HCT116 (cell line): ENCODE measurements around the gene DDX56. TPM values are rescaled to one million over a fixed set of nuclear protein-coding genes. Genes with fewer than 3 reads are reported as not detected.

Source experiments
- ATAC-seq: fragments of 200-7000 bp; cut with Tn5 transposase; 2 replicates; pipeline ENCODE4 v1.9.1; 2020; ENCODE audit warnings: mild to moderate bottlenecking, moderate library complexity
- BruUV-seq: library from RNA; stranded (reverse); fragments of 400-500 nt; replicated peaks from 2 replicates; lab custom pipeline; 2021; lab: Mats Ljungman, UMichigan
- CTCF ChIA-PET: fragments of 300-600 bp; sonication (Branson Sonifier 250); formaldehyde crosslinking; loops from one replicate; lab custom pipeline; 2021; ENCODE audit warnings: antibody characterized with exemption; lab: Charles Lee
- POLR2A ChIA-PET: fragments of 300-600, 350-600 bp; sonication (Branson Sonifier 250); formaldehyde crosslinking; loops from one replicate; lab custom pipeline; 2021; ENCODE audit warnings: antibody characterized with exemption; lab: Charles Lee
- RAD21 ChIA-PET, 2 experiments: fragments of 300-600 bp; sonication (Branson Sonifier 250); formaldehyde crosslinking; loops; one replicate each; lab custom pipeline; 2023; ENCODE audit warnings: low total read pairs in 2 of 2; ENCODE audit not compliant: uncharacterized antibody in 2 of 2, unreplicated experiment in 2 of 2, low non-redundant PET in 1 of 2; lab: Charles Lee
- DNase-seq: peaks from one replicate; pipeline ENCODE4 v3.0.0-alpha.2; 2010; ENCODE audit warnings: low read depth, low spot score
- H2AFZ ChIP-seq: fragments of 200-600 bp; shearing (Covaris generic), sonication (generic); 2 replicates; pipeline ENCODE4 v1.6.1; 2017; ENCODE audit warnings: low read depth, mixed run types, mixed read lengths, antibody characterized with exemption, low read length; ENCODE audit not compliant: poor library complexity, severe bottlenecking
- H3K27ac ChIP-seq: 2 replicates; pipeline ENCODE4 v1.5.1; 2012; ENCODE audit warnings: low read depth, low read length
- H3K27me3 ChIP-seq: fragments of 200-600 bp; sonication (generic); 2 replicates; pipeline ENCODE4 v1.6.1; 2016; ENCODE audit warnings: mixed run types, low read length, mixed read lengths; ENCODE audit not compliant: insufficient read depth
- H3K36me3 ChIP-seq, 2 experiments: fragments of 200-500 bp in 1 of 2; fragments of 200-600 bp in 1 of 2; sonication (Bioruptor generic) in 1 of 2; sonication (generic) in 1 of 2; 2 replicates each; pipeline versions ENCODE4 v1.5.1 to v1.6.1; 2014 to 2016; ENCODE audit warnings: low read length in 2 of 2, inconsistent platforms in 1 of 2, mixed read lengths in 1 of 2, mixed run types in 1 of 2; ENCODE audit not compliant: insufficient read depth in 2 of 2, control insufficient read depth in 1 of 2
- H3K4me1 ChIP-seq, 2 experiments: fragments of 200-600 bp in 1 of 2; sonication (generic) in 1 of 2; 2 replicates each; pipeline versions ENCODE4 v1.5.1 to v1.6.1; 2012 to 2017; ENCODE audit warnings: low read length in 2 of 2, inconsistent platforms in 1 of 2, mild to moderate bottlenecking in 1 of 2, mixed read lengths in 1 of 2, mixed run types in 1 of 2, moderate library complexity in 1 of 2; ENCODE audit not compliant: insufficient read depth in 2 of 2, control insufficient read depth in 1 of 2
- H3K4me2 ChIP-seq: fragments of 200-600 bp; sonication (generic); 2 replicates; pipeline ENCODE4 v1.6.1; 2017; ENCODE audit warnings: mixed run types, low read length, mixed read lengths
- H3K4me3 ChIP-seq, 2 experiments: fragments of 200-600 bp in 1 of 2; sonication (generic) in 1 of 2; replicated peaks in 1 of 2; 2 replicates each; pipeline ENCODE4 v1.5.1; 2011 to 2016; ENCODE audit warnings: low read length in 2 of 2, control low read depth in 1 of 2, low read depth in 1 of 2, mild to moderate bottlenecking in 1 of 2, mixed read lengths in 1 of 2, mixed run types in 1 of 2
- H3K79me2 ChIP-seq: fragments of 200-600 bp; sonication (generic); 2 replicates; pipeline ENCODE4 v1.6.1; 2017; ENCODE audit warnings: mild to moderate bottlenecking, mixed run types, low read length, moderate library complexity, mixed read lengths; ENCODE audit not compliant: insufficient read depth
- H3K9ac ChIP-seq: fragments of 200-600 bp; sonication (generic); 2 replicates; pipeline ENCODE4 v1.6.1; 2016; ENCODE audit warnings: low read length, mixed read lengths
- H3K9me2 ChIP-seq: fragments of 200-600 bp; sonication (generic), shearing (Covaris generic); 2 replicates; pipeline ENCODE4 v1.6.1; 2017; ENCODE audit warnings: mixed run types, mild to moderate bottlenecking, moderate library complexity; ENCODE audit not compliant: insufficient read depth
- H3K9me3 ChIP-seq, 2 experiments: fragments of 200-500 bp in 1 of 2; fragments of 200-600 bp in 1 of 2; sonication (Bioruptor generic) in 1 of 2; sonication (generic) in 1 of 2; 2 replicates each; pipeline ENCODE4 v1.6.1; 2014 to 2017; ENCODE audit warnings: low read length in 2 of 2, mixed read lengths in 2 of 2, inconsistent platforms in 1 of 2, low read depth in 1 of 2, mild to moderate bottlenecking in 1 of 2, mixed run types in 1 of 2, moderate library complexity in 1 of 2; ENCODE audit not compliant: control insufficient read depth in 1 of 2, insufficient read depth in 1 of 2
- H4K20me1 ChIP-seq: fragments of 200-600 bp; sonication (generic), shearing (Covaris generic); 2 replicates; pipeline ENCODE4 v1.6.1; 2017; ENCODE audit warnings: mixed run types, mild to moderate bottlenecking, moderate library complexity; ENCODE audit not compliant: insufficient read depth
- CBX3 ChIP-seq: IDR thresholded peaks from 2 replicates; pipeline ENCODE4 v1.6.1; 2012; ENCODE audit warnings: low read depth
- EGR1 ChIP-seq: IDR thresholded peaks from 2 replicates; pipeline ENCODE4 v1.6.1; 2012; ENCODE audit warnings: low read depth
- ELF1 ChIP-seq: IDR thresholded peaks from 2 replicates; pipeline ENCODE4 v1.6.1; 2012; ENCODE audit warnings: low read depth, borderline replicate concordance
- EZH2 ChIP-seq: fragments of 200-600 bp; sonication (generic); IDR thresholded peaks from 2 replicates; pipeline ENCODE4 v1.6.1; 2017; ENCODE audit warnings: antibody characterized with exemption, mixed run types
- FOSL1 ChIP-seq: IDR thresholded peaks from 2 replicates; pipeline ENCODE4 v1.6.1; 2012; ENCODE audit warnings: low read depth
- POLR2A ChIP-seq: IDR thresholded peaks from 2 replicates; pipeline ENCODE4 v1.7.0; 2011; ENCODE audit warnings: borderline replicate concordance; ENCODE audit not compliant: insufficient read depth, insufficient read length; ENCODE audit errors: extremely low read depth
- REST ChIP-seq: IDR thresholded peaks from 2 replicates; pipeline ENCODE4 v1.6.1; 2012; ENCODE audit warnings: low read depth
- SRF ChIP-seq: IDR thresholded peaks from 2 replicates; pipeline ENCODE4 v1.6.1; 2012; ENCODE audit warnings: low read depth
- ZFX ChIP-seq: fragments of 450-650 bp; IDR thresholded peaks from 2 replicates; pipeline ENCODE4 v1.6.1; 2017
- intact Hi-C: fragments of 100-400 bp; cut with micrococcal nuclease; formaldehyde crosslinking; loops from 2 replicates; pipeline ENCODE4 v1.10.0; 2022
- total RNA-seq: library from RNA; stranded (reverse); gene quantifications from one replicate; pipeline ENCODE4 v1.2.1, GENCODE V29; 2021; ENCODE audit not compliant: unreplicated experiment
- TF ChIP-seq, protein P1 (sequence below): IDR thresholded peaks from 2 replicates; pipeline ENCODE4 v1.6.1; 2011; ENCODE audit warnings: mild to moderate bottlenecking, low read length, moderate library complexity; ENCODE audit not compliant: insufficient replicate concordance; ENCODE audit errors: extremely low read depth

DDX56 gene
- total RNA-seq, 1 experiment from 2014 or later = 119 TPM

GRCh38 chr7:44595934-44596635 lies 22.4 kb upstream of the DDX56 start:
- no peaks in the 10 kb centered on the region for H3K27me3 ChIP-seq
- intact Hi-C loops = no loop called here
- no peak overlapping the region for H3K9ac ChIP-seq
- H3K79me2 ChIP-seq = no peaks in the 10 kb centered on the region
- H3K9me3 ChIP-seq = no peaks in the 10 kb centered on the region
- ChIA-PET RAD21 (no interaction called here), POLR2A (no interaction called here), CTCF (interaction anchor here (0.9 kb wide), 1 partner anchor 251 kb away, joined by 3 read pairs; no protein-coding TSS in a partner anchor)
- H3K4me3 ChIP-seq = no peak overlapping the region
- no peak overlapping the region for H3K27ac ChIP-seq
- no peaks in the 10 kb centered on the region for H3K4me1 ChIP-seq
- TF ChIP-seq, protein P1, sequence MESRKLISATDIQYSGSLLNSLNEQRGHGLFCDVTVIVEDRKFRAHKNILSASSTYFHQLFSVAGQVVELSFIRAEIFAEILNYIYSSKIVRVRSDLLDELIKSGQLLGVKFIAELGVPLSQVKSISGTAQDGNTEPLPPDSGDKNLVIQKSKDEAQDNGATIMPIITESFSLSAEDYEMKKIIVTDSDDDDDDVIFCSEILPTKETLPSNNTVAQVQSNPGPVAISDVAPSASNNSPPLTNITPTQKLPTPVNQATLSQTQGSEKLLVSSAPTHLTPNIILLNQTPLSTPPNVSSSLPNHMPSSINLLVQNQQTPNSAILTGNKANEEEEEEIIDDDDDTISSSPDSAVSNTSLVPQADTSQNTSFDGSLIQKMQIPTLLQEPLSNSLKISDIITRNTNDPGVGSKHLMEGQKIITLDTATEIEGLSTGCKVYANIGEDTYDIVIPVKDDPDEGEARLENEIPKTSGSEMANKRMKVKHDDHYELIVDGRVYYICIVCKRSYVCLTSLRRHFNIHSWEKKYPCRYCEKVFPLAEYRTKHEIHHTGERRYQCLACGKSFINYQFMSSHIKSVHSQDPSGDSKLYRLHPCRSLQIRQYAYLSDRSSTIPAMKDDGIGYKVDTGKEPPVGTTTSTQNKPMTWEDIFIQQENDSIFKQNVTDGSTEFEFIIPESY = no peak
- TF ChIP-seq REST (no peak), EZH2 (no peak), FOSL1 (no peak), POLR2A (no peak), CBX3 (no peak), ELF1 (no peak), EGR1 (no peak), SRF (no peak), ZFX (no peak)
- TF ChIP-seq, all 23 proteins: peak for 0
- Histone ChIP-seq H3K9me2 (no peaks in the 10 kb centered on the region), H3K36me3 (no peaks in the 10 kb centered on the region), H3K4me2 (no peak overlapping the region), H4K20me1 (no peaks in the 10 kb centered on the region), H2AFZ (no peak overlapping the region)
- ATAC-seq (no peak), DNase-seq (no peak)
- BruUV-seq = no TSS peak
